Panc1 (cell line): ENCODE data around the gene TF. TPM values are rescaled to one million over a fixed set of nuclear protein-coding genes. Genes with fewer than 3 reads are reported as not detected.

Source experiments
- ATAC-seq: fragments of 200-7000 bp; cut with Tn5 transposase; 2 replicates; pipeline ENCODE4 v1.9.1; 2020; ENCODE audit warnings: mild to moderate bottlenecking, moderate library complexity
- Bru-seq: library from RNA; stranded (reverse); fragments of 400-500 nt; gene quantifications from one replicate; lab custom pipeline; 2021; lab: Mats Ljungman, UMichigan
- BruChase-seq, 2 experiments: library from RNA; stranded (reverse); fragments of 400-500 nt; gene quantifications; one replicate each; lab custom pipeline; 2021; lab: Mats Ljungman, UMichigan
- BruUV-seq: library from RNA; stranded (reverse); fragments of 400-500 nt; replicated peaks from 2 replicates; lab custom pipeline; 2021; lab: Mats Ljungman, UMichigan
- CTCF ChIA-PET: fragments of 300-600 bp; sonication (Branson Sonifier 250); formaldehyde crosslinking; loops from one replicate; lab custom pipeline; 2022; ENCODE audit warnings: antibody characterized with exemption; lab: Charles Lee
- POLR2A ChIA-PET: fragments of 300-600 bp; sonication (Branson Sonifier 250); formaldehyde crosslinking; loops from one replicate; lab custom pipeline; 2022; ENCODE audit warnings: antibody characterized with exemption; lab: Charles Lee
- DNase-seq: peaks from one replicate; pipeline ENCODE4 v3.0.0-alpha.2; 2010; ENCODE audit warnings: low read depth, low spot score
- H3K27ac ChIP-seq: 2 replicates; pipeline ENCODE4 v1.5.1; 2011; ENCODE audit warnings: mild to moderate bottlenecking, low read length, inconsistent platforms
- H3K27me3 ChIP-seq: fragments of 200-500 bp; sonication (Bioruptor generic); 2 replicates; pipeline ENCODE4 v1.6.0; 2014; ENCODE audit warnings: low read length, inconsistent platforms; ENCODE audit not compliant: control insufficient read depth, insufficient read depth
- H3K36me3 ChIP-seq: fragments of 200-500 bp; sonication (Bioruptor generic); 2 replicates; pipeline ENCODE4 v1.5.1; 2014; ENCODE audit warnings: inconsistent platforms, mild to moderate bottlenecking, low read length, moderate library complexity; ENCODE audit not compliant: control insufficient read depth, insufficient read depth
- H3K4me1 ChIP-seq: 2 replicates; pipeline ENCODE4 v1.5.1; 2011; ENCODE audit warnings: inconsistent platforms, mild to moderate bottlenecking, low read length, moderate library complexity; ENCODE audit not compliant: control insufficient read depth, insufficient read depth
- H3K4me3 ChIP-seq, 2 experiments: 2 replicates each; pipeline ENCODE4 v1.5.1; 2011 to 2012; ENCODE audit warnings: low read depth in 2 of 2, low read length in 2 of 2, mild to moderate bottlenecking in 2 of 2, inconsistent platforms in 1 of 2, moderate library complexity in 1 of 2
- H3K9me3 ChIP-seq: fragments of 200-500 bp; sonication (Bioruptor generic); 2 replicates; pipeline ENCODE4 v1.5.1; 2014; ENCODE audit warnings: low read depth, mild to moderate bottlenecking, inconsistent platforms, low read length, moderate library complexity; ENCODE audit not compliant: control insufficient read depth, insufficient read depth
- CTCF ChIP-seq: fragments of 450-650 bp; IDR thresholded peaks from 2 replicates; pipeline ENCODE4 v1.5.1; 2017; ENCODE audit warnings: mild to moderate bottlenecking
- POLR2AphosphoS5 ChIP-seq: IDR thresholded peaks from 2 replicates; pipeline ENCODE4 v1.6.1; 2012; ENCODE audit warnings: mild to moderate bottlenecking, low read depth, low read length, moderate library complexity
- REST ChIP-seq, 2 experiments: IDR thresholded peaks; 2 replicates each; pipeline ENCODE4 v1.6.1; 2011 to 2012; ENCODE audit warnings: low read depth in 2 of 2, control low read depth in 1 of 2, low read length in 1 of 2, mild to moderate bottlenecking in 1 of 2, moderate library complexity in 1 of 2; ENCODE audit not compliant: insufficient read depth in 1 of 2
- SIN3A ChIP-seq: IDR thresholded peaks from 2 replicates; pipeline ENCODE4 v1.6.1; 2012; ENCODE audit warnings: low read depth, mild to moderate bottlenecking, low read length, moderate library complexity, borderline replicate concordance; ENCODE audit not compliant: insufficient read depth
- TCF7L2 ChIP-seq: IDR thresholded peaks from 2 replicates; pipeline ENCODE4 v1.6.1; 2011; ENCODE audit warnings: mild to moderate bottlenecking, low read depth, low read length, inconsistent platforms
- in situ Hi-C: cut with HindIII; loops from 2 replicates; pipeline ENCODE4 v1.10.0; 2016; ENCODE audit warnings: low sequenced_read_pairs, low pct_unique_long_range_greater_than_20kb
- intact Hi-C: fragments of 100-400 bp; cut with micrococcal nuclease; formaldehyde crosslinking; loops from one replicate; pipeline ENCODE4 v1.10.0; 2022; ENCODE audit not compliant: unreplicated experiment
- long read RNA-seq: library from polyadenylated mRNA; unstranded; transcript quantifications from one replicate; pipeline ENCODE4 v2.0.0, GENCODE V29; 2021; ENCODE audit not compliant: unreplicated experiment
- polyA plus RNA-seq: library from polyadenylated mRNA; unstranded; fragments of >200 nt; gene quantifications from one replicate; pipeline ENCODE4 v1.2.1, GENCODE V29; 2012; ENCODE audit warnings: missing spikeins; ENCODE audit not compliant: insufficient read length
- total RNA-seq: library from RNA; stranded (reverse); gene quantifications from one replicate; pipeline ENCODE4 v1.2.1, GENCODE V29; 2021; ENCODE audit not compliant: unreplicated experiment

TF gene
- total RNA-seq (9.5 TPM), Bru-seq, nascent RNA (percentile 26 among the genes with signal in this experiment), BruChase-seq, experiment 1, labeled RNA remaining after a 2-hour chase (percentile 25 among the genes with signal in this experiment), BruChase-seq, experiment 2, labeled RNA remaining after a 6-hour chase (percentile 21 among the genes with signal in this experiment)
- 7.0 TPM for polyA plus RNA-seq
- long read RNA-seq, full-length matches to known transcripts: 2 of 2 reads
- long read RNA-seq, partial matches to known transcripts: 0 of 2 reads
- long read RNA-seq, other reads (novel, unspliced or antisense): 0 of 2 reads

GRCh38 chr3:133745981-133746711 lies at the start of gene TF:
TF (plus strand) TSS chr3:133746393; CDS start chr3:133746441, 48 bp downstream.
- intact Hi-C loops (loop anchor here (2.0 kb wide), 1 partner anchor 47 kb away; no protein-coding TSS in a partner anchor), in situ Hi-C loops (no loop called here)
- Histone ChIP-seq H3K36me3 (no peaks in the 10 kb centered on the region), H3K27me3 (no peaks in the 10 kb centered on the region; the same call in 1 of the 2 replicates), H3K4me1 (0 out of 2 replicates have a peak, but pooled peaks cover 9% of the 10 kb centered on the region), H3K27ac (no peak within 1 kb of the TSS), H3K9me3 (no peaks in the 10 kb centered on the region), H3K4me3 (peak within 1 kb of the TSS in 1 of 2 experiments; percentile 23; a peak in 2 of 4 replicates)
- no peak for DNase-seq
- peak; percentile 49 for ATAC-seq
- no TSS peak for BruUV-seq
- TF ChIP-seq CTCF: no peak
- no peak for TF ChIP-seq REST (IDR thresholded peaks at IDR 0.05; ENCODE audit: insufficient read depth in 1 of 2, low read depth in 2 of 2, low read length in 1 of 2)
- no peak for TF ChIP-seq POLR2AphosphoS5
- no peak for TF ChIP-seq SIN3A
- TF ChIP-seq TCF7L2: no peak
- CTCF ChIA-PET: no interaction called here
- POLR2A ChIA-PET: no interaction called here

GRCh38 chr3:133697960-133698359 lies 48.2 kb upstream of the TF start:
- ATAC-seq (no peak), DNase-seq (no peak)
- POLR2A ChIA-PET: no interaction called here
- Histone ChIP-seq H3K27ac (no peak overlapping the region), H3K4me1 (no peaks in the 10 kb centered on the region), H3K9me3 (peaks cover 7% of the 10 kb centered on the region; the same call in 1 of the 2 replicates), H3K36me3 (no peaks in the 10 kb centered on the region), H3K4me3 (no peak overlapping the region), H3K27me3 (peaks cover 4% of the 10 kb centered on the region; the same call in 1 of the 2 replicates)
- no peak for TF ChIP-seq TCF7L2
- TF ChIP-seq REST (IDR thresholded peaks at IDR 0.05; ENCODE audit: insufficient read depth in 1 of 2, low read depth in 2 of 2, low read length in 1 of 2): no peak
- no peak for TF ChIP-seq CTCF
- no peak for TF ChIP-seq SIN3A
- no peak for TF ChIP-seq POLR2AphosphoS5
- in situ Hi-C loops (no loop called here), intact Hi-C loops (no loop called here)
- CTCF ChIA-PET: no interaction called here
- no TSS peak for BruUV-seq
